Measurements from ENCODE around the gene LRRC61.

DNA sequence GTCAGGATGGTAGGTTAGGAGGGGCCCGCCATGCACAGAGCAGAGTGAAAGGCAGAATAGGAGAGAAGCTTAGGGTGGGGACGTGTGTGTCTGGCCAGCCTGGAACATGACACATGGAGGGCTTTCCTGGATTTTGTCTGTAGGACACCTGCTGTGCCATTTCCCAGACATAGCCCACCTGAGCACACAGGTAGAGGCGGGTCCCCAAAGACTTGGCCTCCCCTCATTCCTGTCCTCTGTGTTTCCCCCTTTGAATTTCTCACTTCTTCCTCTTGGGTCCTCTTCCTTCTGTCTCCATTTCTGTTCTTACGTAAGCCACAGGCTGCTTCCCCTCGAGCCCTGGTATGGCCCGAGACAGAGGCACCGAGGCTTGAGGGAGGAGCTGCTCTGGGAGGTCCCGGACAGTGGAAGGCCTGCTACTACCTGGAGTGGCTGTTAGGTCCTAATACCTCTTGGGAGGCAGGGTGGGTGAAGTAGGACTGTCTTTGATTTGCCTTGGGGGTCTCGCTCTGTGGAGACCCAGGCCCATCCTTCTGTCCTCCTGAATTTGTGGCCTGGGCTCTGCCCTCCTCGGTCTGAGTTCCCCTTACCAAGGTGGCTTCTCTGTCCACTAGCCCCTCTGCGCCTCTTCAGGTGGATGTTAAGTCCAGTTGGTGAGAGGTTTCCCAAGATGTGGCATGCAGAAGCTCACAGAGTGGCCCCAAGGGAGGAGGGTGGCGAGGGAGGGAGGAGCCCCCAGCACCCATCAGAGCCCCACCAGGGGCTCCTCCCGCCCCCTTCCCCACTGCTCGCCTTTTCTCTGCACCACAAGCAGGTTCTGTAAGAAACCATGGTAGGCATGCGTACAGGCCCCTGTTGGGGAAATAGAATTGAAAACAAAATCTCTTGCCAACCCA is 61.5 kb downstream of the LRRC61 start:
- TF ChIP-seq POLR2A (IDR thresholded peaks at IDR 0.05) (no peak), EP300 (IDR thresholded peaks at IDR 0.05) (no peak)
- TF ChIP-seq, protein P1, sequence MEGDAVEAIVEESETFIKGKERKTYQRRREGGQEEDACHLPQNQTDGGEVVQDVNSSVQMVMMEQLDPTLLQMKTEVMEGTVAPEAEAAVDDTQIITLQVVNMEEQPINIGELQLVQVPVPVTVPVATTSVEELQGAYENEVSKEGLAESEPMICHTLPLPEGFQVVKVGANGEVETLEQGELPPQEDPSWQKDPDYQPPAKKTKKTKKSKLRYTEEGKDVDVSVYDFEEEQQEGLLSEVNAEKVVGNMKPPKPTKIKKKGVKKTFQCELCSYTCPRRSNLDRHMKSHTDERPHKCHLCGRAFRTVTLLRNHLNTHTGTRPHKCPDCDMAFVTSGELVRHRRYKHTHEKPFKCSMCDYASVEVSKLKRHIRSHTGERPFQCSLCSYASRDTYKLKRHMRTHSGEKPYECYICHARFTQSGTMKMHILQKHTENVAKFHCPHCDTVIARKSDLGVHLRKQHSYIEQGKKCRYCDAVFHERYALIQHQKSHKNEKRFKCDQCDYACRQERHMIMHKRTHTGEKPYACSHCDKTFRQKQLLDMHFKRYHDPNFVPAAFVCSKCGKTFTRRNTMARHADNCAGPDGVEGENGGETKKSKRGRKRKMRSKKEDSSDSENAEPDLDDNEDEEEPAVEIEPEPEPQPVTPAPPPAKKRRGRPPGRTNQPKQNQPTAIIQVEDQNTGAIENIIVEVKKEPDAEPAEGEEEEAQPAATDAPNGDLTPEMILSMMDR (IDR thresholded peaks at IDR 0.05) = no peak

All from sigmoid colon (tissue), 4 donors.